ENCODE results near the gene SLC6A11.

SLC6A11 gene

DNA sequence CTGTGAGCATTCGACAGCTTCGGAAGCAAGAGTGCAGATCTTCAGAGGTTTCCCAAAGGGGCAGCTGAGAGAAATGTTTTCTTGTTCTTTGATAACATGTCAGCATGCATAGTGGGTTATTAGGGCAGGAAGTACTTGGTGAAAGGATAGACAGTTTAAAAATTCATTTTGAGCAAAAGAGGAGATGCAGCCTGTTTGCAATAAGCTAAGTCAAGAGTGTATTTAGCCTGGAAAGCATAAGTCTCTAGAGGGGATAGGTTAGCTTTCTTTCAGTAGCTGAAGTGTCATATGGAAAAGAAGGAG is 7.4 kb downstream of the SLC6A11 start:
- no peak for DNase-seq (ENCODE audit: low spot score)
- no peak for TF ChIP-seq CTCF (IDR thresholded peaks at IDR 0.05; ENCODE audit: extremely low read depth, missing control alignments)

- no peak for DNase-seq (ENCODE audit: low spot score)
- no peak for TF ChIP-seq CTCF (IDR thresholded peaks at IDR 0.05; ENCODE audit: extremely low read depth, missing control alignments)
These were observed 8.4 kb downstream of the SLC6A11 start for GRCh38 chr3:10824468-10824867.

DNA sequence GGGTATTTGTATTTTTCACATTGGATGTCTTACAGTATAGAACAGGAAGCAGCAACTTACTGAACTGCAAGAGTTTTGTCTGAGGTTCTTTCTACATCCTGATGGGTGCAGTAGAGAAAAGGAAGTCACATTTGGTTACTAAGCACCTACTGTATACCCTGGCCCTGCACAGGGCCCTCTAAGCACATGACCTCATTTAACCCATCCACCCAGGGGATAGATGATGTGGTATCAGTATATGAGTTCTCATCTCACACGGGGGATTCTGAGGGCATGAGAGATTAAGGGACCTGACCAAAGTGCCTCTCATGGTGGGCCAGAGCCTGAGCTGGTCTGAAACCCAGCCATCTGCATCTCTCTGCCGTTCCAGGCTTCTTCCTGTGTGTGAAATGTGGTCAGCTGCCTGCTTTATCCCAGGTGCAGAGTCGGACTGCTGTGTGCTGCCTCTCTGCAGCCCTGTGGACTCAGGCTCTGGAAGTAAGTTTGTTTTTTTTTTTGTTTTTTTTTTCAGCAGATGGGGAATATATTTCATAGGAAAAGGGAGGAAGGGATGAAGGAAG is 17.9 kb downstream of the SLC6A11 start:
- DNase-seq (ENCODE audit: low spot score), result no peak
- TF ChIP-seq CTCF (IDR thresholded peaks at IDR 0.05; ENCODE audit: extremely low read depth, missing control alignments), result no peak

GRCh38 chr3:10834951-10835350 is 18.9 kb downstream of the SLC6A11 start:
- no peak for TF ChIP-seq CTCF (IDR thresholded peaks at IDR 0.05; ENCODE audit: extremely low read depth, missing control alignments)
- no peak for DNase-seq (ENCODE audit: low spot score)

GRCh38 chr3:10835406-10835805 is 19.4 kb downstream of the SLC6A11 start:
- no peak for TF ChIP-seq CTCF (IDR thresholded peaks at IDR 0.05; ENCODE audit: extremely low read depth, missing control alignments)
- no peak for DNase-seq (ENCODE audit: low spot score)

- DNase-seq (ENCODE audit: low spot score), result no peak
- TF ChIP-seq CTCF (IDR thresholded peaks at IDR 0.05; ENCODE audit: extremely low read depth, missing control alignments), result no peak
These were observed 20.6 kb downstream of the SLC6A11 start for GRCh38 chr3:10836676-10837075.

DNA sequence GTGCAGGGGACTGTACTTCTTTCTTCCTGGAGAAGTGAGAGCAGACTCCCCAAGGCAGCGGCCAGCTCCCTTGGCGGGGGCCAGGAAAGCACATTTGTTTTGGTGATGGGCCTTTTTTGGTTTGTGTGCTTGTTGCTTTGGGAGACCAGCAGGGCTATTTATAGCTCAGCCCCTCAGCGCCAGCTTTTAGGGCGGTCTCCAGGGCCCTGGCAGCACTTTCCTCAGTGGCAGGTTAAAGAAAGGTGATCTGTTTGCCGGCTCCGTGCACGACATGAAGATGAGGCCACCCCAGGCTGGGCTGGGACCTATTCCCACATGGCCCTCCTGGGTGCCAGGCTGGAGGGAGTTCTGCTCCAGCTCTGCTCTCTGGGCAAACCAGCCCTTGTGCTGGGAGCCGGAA is 21.8 kb downstream of the SLC6A11 start:
- no peak for TF ChIP-seq CTCF (IDR thresholded peaks at IDR 0.05; ENCODE audit: extremely low read depth, missing control alignments)
- DNase-seq (ENCODE audit: low spot score), result no peak
